HEK293T (cell line): ENCODE results near the gene ZDHHC22.

Source experiments
- CTBP1 ChIP-seq: fragments of 450-650 bp; IDR thresholded peaks from 2 replicates; pipeline ENCODE4 v1.6.1; 2016; ENCODE audit warnings: borderline replicate concordance
- ELF4 ChIP-seq: fragments of 450-650 bp; IDR thresholded peaks from 2 replicates; pipeline ENCODE4 v1.6.1; 2017; ENCODE audit warnings: antibody characterized with exemption
- FOXK2 ChIP-seq: fragments of 450-650 bp; IDR thresholded peaks from 2 replicates; pipeline ENCODE4 v1.6.1; 2016; ENCODE audit warnings: mild to moderate bottlenecking
- FOXM1 ChIP-seq: fragments of 450-650 bp; IDR thresholded peaks from 2 replicates; pipeline ENCODE4 v1.6.1; 2017; ENCODE audit warnings: mild to moderate bottlenecking, borderline replicate concordance
- L3MBTL2 ChIP-seq: fragments of 450-650 bp; conservative IDR thresholded peaks from 2 replicates; pipeline ENCODE4 v1.6.1; 2016; ENCODE audit warnings: mild to moderate bottlenecking
- NFRKB ChIP-seq: fragments of 450-650 bp; IDR thresholded peaks from 2 replicates; pipeline ENCODE4 v1.6.1; 2016; ENCODE audit warnings: mild to moderate bottlenecking, moderate library complexity
- TARDBP ChIP-seq: fragments of 450-650 bp; IDR thresholded peaks from 2 replicates; pipeline ENCODE4 v1.6.1; 2016
- ZNF384 ChIP-seq: fragments of 450-650 bp; IDR thresholded peaks from 2 replicates; pipeline ENCODE4 v1.6.1; 2016

- TF ChIP-seq FOXM1 (no peak), FOXK2 (no peak), ELF4 (no peak), NFRKB (no peak), CTBP1 (no peak), ZNF384 (no peak), TARDBP (no peak), L3MBTL2 (no peak)
Measured at GRCh38 chr14:77190977-77191376, 49.4 kb upstream of the ZDHHC22 start.
